Activated CD4-positive, alpha-beta T cell treated with anti-CD3 and anti-CD28 coated beads for 36 hours (primary cell): Measurements from ENCODE around the gene FAM234A. TPM values are rescaled to one million over a fixed set of nuclear protein-coding genes. Genes with fewer than 3 reads are reported as not detected.

Source experiments
- ATAC-seq: fragments of 200-7000 bp; cut with Tn5 transposase; one replicate; pipeline ENCODE4 v1.10.0; 2021; ENCODE audit warnings: mild to moderate bottlenecking, moderate library complexity
- CTCF ChIA-PET: fragments of 350-600 bp; sonication (Branson Sonifier 250); formaldehyde crosslinking; loops from one replicate; lab custom pipeline; 2021; ENCODE audit warnings: antibody characterized with exemption; lab: Charles Lee
- POLR2A ChIA-PET: fragments of 350-600 bp; sonication (Branson Sonifier 250); formaldehyde crosslinking; loops from one replicate; lab custom pipeline; 2021; ENCODE audit warnings: antibody characterized with exemption, inconsistent platforms; lab: Charles Lee
- DNase-seq: peaks from one replicate; pipeline ENCODE4 v3.0.0-alpha.2; 2020
- H3K27ac Mint-ChIP-seq: one replicate; pipeline ENCODE4 v1.8.0; 2021; ENCODE audit warnings: mixed read lengths
- H3K27me3 Mint-ChIP-seq: one replicate; pipeline ENCODE4 v1.8.0; 2021; ENCODE audit warnings: mixed read lengths
- H3K36me3 Mint-ChIP-seq: one replicate; pipeline ENCODE4 v1.8.0; 2021; ENCODE audit warnings: low read depth, mixed read lengths
- H3K4me1 Mint-ChIP-seq: one replicate; pipeline ENCODE4 v1.8.0; 2021; ENCODE audit warnings: mixed read lengths
- H3K4me3 Mint-ChIP-seq: one replicate; pipeline ENCODE4 v1.8.0; 2021; ENCODE audit warnings: mild to moderate bottlenecking, moderate library complexity, mixed read lengths
- H3K9me3 Mint-ChIP-seq: one replicate; pipeline ENCODE4 v1.8.0; 2021; ENCODE audit warnings: low read depth, mixed read lengths
- intact Hi-C, 2 experiments: fragments of 100-400 bp; cut with DNase I in 1 of 2; cut with micrococcal nuclease in 1 of 2; formaldehyde crosslinking; loops; one replicate each; pipeline versions ENCODE4 v1.14.2 to v1.15.1; 2022 to 2024; cut with DNase I, micrococcal nuclease
- total RNA-seq, 2 experiments: library from RNA; stranded (reverse); gene quantifications; one replicate each; pipeline ENCODE4 v1.2.3, GENCODE V29; 2021

FAM234A gene
- total RNA-seq, 2 experiments from 2014 or later = 11.3 to 15.2 TPM

- Mint-ChIP-seq H3K4me3 (peak overlapping the region; percentile 10), H3K27ac (no peak overlapping the region), H3K9me3 (no peaks in the 10 kb centered on the region), H3K4me1 (peaks cover 3% of the 10 kb centered on the region), H3K36me3 (no peaks in the 10 kb centered on the region), H3K27me3 (peaks cover 21% of the 10 kb centered on the region)
- intact Hi-C loops = no loop called here
- ChIA-PET POLR2A (no interaction called here), CTCF (no interaction called here)
- DNase-seq (peak; percentile 34), ATAC-seq (peak; percentile 62)
Measured at GRCh38 chr16:275041-275641, 40.5 kb downstream of the FAM234A start.

- Mint-ChIP-seq H3K27me3 (peaks cover 21% of the 10 kb centered on the region), H3K9me3 (no peaks in the 10 kb centered on the region), H3K27ac (no peak within 1 kb of the TSS), H3K4me3 (peak within 1 kb of the TSS; percentile 10), H3K4me1 (peaks cover 3% of the 10 kb centered on the region), H3K36me3 (no peaks in the 10 kb centered on the region)
- ChIA-PET POLR2A (no interaction called here), CTCF (interaction anchor here (0.7 kb wide), 1 partner anchor 203 kb away, joined by 3 read pairs; no protein-coding TSS in a partner anchor)
- no peak for ATAC-seq
- DNase-seq = no peak
- intact Hi-C loops = no loop called here
Measured at GRCh38 chr16:275786-276232, 41.2 kb downstream of the FAM234A start, which contains the start of gene RGS11. TSS of gene RGS11 (minus strand) at chr16:275944. CDS start at chr16:275911, 33 bp downstream.

GRCh38 chr16:276426-277077 lies 41.9 kb downstream of the FAM234A start:
- ChIA-PET CTCF (interaction anchor here (0.7 kb wide), 1 partner anchor 203 kb away, joined by 3 read pairs; no protein-coding TSS in a partner anchor), POLR2A (no interaction called here)
- no peak overlapping the region for H3K4me3 Mint-ChIP-seq

GRCh38 chr16:278863-279366 lies 44.3 kb downstream of the FAM234A start:
- CTCF ChIA-PET = interaction anchor here (0.7 kb wide), 1 partner anchor 161 kb away, joined by 3 read pairs; no protein-coding TSS in a partner anchor
- POLR2A ChIA-PET = no interaction called here
- Mint-ChIP-seq H3K27ac (no peak overlapping the region), H3K27me3 (peaks cover 28% of the 10 kb centered on the region), H3K9me3 (no peaks in the 10 kb centered on the region), H3K4me1 (peaks cover 3% of the 10 kb centered on the region), H3K4me3 (no peak overlapping the region), H3K36me3 (no peaks in the 10 kb centered on the region)
- DNase-seq (peak; percentile 46), ATAC-seq (peak; percentile 71)
- intact Hi-C loops = no loop called here

More at GRCh38 chr16:276426-277077, 41.9 kb downstream of the FAM234A start:
- DNase-seq (no peak), ATAC-seq (no peak)
- Mint-ChIP-seq H3K36me3 (no peaks in the 10 kb centered on the region), H3K9me3 (no peaks in the 10 kb centered on the region), H3K4me1 (peaks cover 3% of the 10 kb centered on the region), H3K27me3 (peaks cover 25% of the 10 kb centered on the region), H3K27ac (no peak overlapping the region)
- intact Hi-C loops = no loop called here

- no peaks in the 10 kb centered on the region for H3K36me3 Mint-ChIP-seq
- H3K27me3 Mint-ChIP-seq = peaks cover 24% of the 10 kb centered on the region
- ChIA-PET CTCF (interaction anchor here (0.7 kb wide), 1 partner anchor 162 kb away, joined by 3 read pairs; no protein-coding TSS in a partner anchor), POLR2A (no interaction called here)
- H3K4me3 Mint-ChIP-seq = no peak overlapping the region
- intact Hi-C loops = no loop called here
- ATAC-seq (no peak), DNase-seq (no peak)
- H3K9me3 Mint-ChIP-seq = no peaks in the 10 kb centered on the region
- H3K27ac Mint-ChIP-seq = no peak overlapping the region
- H3K4me1 Mint-ChIP-seq = peaks cover 3% of the 10 kb centered on the region
Measured at GRCh38 chr16:279531-279930, 44.9 kb downstream of the FAM234A start.

- no peak overlapping the region for H3K4me3 Mint-ChIP-seq
- H3K4me1 Mint-ChIP-seq = peaks cover 3% of the 10 kb centered on the region
- intact Hi-C loops = no loop called here
- DNase-seq (no peak), ATAC-seq (no peak)
- ChIA-PET CTCF (no interaction called here), POLR2A (no interaction called here)
- H3K27ac Mint-ChIP-seq = no peak overlapping the region
- H3K9me3 Mint-ChIP-seq = no peaks in the 10 kb centered on the region
- H3K27me3 Mint-ChIP-seq = peaks cover 24% of the 10 kb centered on the region
- no peaks in the 10 kb centered on the region for H3K36me3 Mint-ChIP-seq
Measured at GRCh38 chr16:280005-280460, 45.4 kb downstream of the FAM234A start.

- ChIA-PET CTCF (no interaction called here), POLR2A (no interaction called here)
- peaks cover 24% of the 10 kb centered on the region for H3K27me3 Mint-ChIP-seq
- ATAC-seq (no peak), DNase-seq (no peak)
- peaks cover 3% of the 10 kb centered on the region for H3K4me1 Mint-ChIP-seq
- no peaks in the 10 kb centered on the region for H3K36me3 Mint-ChIP-seq
- intact Hi-C loops = no loop called here
- no peak within 1 kb of the TSS for H3K4me3 Mint-ChIP-seq
- H3K9me3 Mint-ChIP-seq = no peaks in the 10 kb centered on the region
- H3K27ac Mint-ChIP-seq = no peak within 1 kb of the TSS
Measured at GRCh38 chr16:280552-280951, 45.9 kb downstream of the FAM234A start, which contains the start of gene ARHGDIG. TSS of gene ARHGDIG (plus strand) at chr16:280591. CDS start at chr16:280681, 90 bp downstream.

GRCh38 chr16:280991-281659 lies 46.5 kb downstream of the FAM234A start:
- no peaks in the 10 kb centered on the region for H3K9me3 Mint-ChIP-seq
- H3K27ac Mint-ChIP-seq = no peak overlapping the region
- peaks cover 24% of the 10 kb centered on the region for H3K27me3 Mint-ChIP-seq
- H3K4me3 Mint-ChIP-seq = no peak overlapping the region
- ChIA-PET CTCF (no interaction called here), POLR2A (no interaction called here)
- intact Hi-C loops = no loop called here
- peaks cover 3% of the 10 kb centered on the region for H3K4me1 Mint-ChIP-seq
- DNase-seq (no peak), ATAC-seq (no peak)
- no peaks in the 10 kb centered on the region for H3K36me3 Mint-ChIP-seq

GRCh38 chr16:281660-282255 lies 47.1 kb downstream of the FAM234A start:
- no peak for ATAC-seq
- Mint-ChIP-seq H3K27ac (no peak overlapping the region), H3K4me1 (peaks cover 3% of the 10 kb centered on the region), H3K9me3 (no peaks in the 10 kb centered on the region), H3K36me3 (peaks cover 4% of the 10 kb centered on the region), H3K27me3 (peaks cover 17% of the 10 kb centered on the region), H3K4me3 (no peak overlapping the region)
- ChIA-PET CTCF (no interaction called here), POLR2A (interaction anchor here (0.6 kb wide), 1 partner anchor 313 kb away, joined by 3 read pairs; no protein-coding TSS in a partner anchor)
- DNase-seq = no peak
- intact Hi-C loops = no loop called here

GRCh38 chr16:282491-282890 lies 47.9 kb downstream of the FAM234A start:
- CTCF ChIA-PET = no interaction called here

More at GRCh38 chr16:282491-282890, 47.9 kb downstream of the FAM234A start:
- ATAC-seq (no peak), DNase-seq (no peak)
- peaks cover 14% of the 10 kb centered on the region for H3K27me3 Mint-ChIP-seq
- POLR2A ChIA-PET = interaction anchor here (0.6 kb wide), 1 partner anchor 313 kb away, joined by 3 read pairs; no protein-coding TSS in a partner anchor
- H3K4me3 Mint-ChIP-seq = no peak overlapping the region
- no peak overlapping the region for H3K27ac Mint-ChIP-seq
- peaks cover 3% of the 10 kb centered on the region for H3K4me1 Mint-ChIP-seq
- peaks cover 9% of the 10 kb centered on the region for H3K36me3 Mint-ChIP-seq
- H3K9me3 Mint-ChIP-seq = no peaks in the 10 kb centered on the region
- intact Hi-C loops = no loop called here
